ENCODE data around the gene CNOT1.

CNOT1 gene

DNA sequence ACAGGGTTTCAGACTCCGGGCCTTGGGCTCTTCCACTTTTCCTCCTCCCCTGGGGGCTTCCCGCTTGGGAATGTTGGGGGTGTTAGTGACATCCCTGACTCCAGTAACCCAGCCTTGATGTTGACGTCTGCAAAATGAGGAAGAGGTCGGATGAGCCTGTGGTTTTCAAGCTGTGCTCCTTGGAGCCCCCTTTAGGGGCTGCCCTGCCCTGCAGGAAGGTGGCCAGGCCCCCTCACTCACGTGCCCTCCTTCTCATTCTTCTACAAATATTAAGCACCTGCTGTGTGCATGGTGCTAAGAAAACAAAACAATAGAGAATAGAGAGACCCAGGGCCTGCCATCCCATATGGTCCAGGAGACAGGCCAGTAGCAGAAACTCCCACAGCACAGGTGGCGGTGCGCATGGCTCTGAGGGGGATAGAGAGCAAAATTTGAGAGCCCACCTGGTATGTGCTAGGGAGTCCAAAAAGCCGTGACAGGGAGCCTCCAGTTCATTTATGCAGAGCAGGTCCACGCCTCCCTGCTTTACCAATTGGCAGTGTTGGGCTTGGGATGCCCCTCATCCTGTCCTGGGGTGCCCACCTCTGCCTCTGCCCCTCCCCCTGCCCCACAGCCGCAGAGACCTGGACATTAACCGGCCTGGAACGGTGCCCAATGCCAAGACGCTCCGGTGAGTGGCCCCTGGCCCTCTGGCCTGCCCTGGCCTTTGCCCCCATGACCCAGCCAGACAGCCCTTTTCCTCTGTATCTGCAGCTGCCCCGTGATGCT is 122.2 kb downstream of the CNOT1 start:
- no peak overlapping the region for H2BK15ac ChIP-seq (ENCODE audit: low read length)
- H3K36me3 ChIP-seq (replicated peaks in 1 of 2; ENCODE audit: control insufficient read depth in 2 of 2, insufficient read depth in 2 of 2, low read length in 2 of 2), result peaks cover 10 to 42% of the 10 kb centered on the region in 2 donors
- no peak overlapping the region for H3K4me2 ChIP-seq (ENCODE audit: insufficient read depth, low read length, poor library complexity, severe bottlenecking)
- no peak overlapping the region for H2BK120ac ChIP-seq (ENCODE audit: low read depth, low read length)
- no peak overlapping the region for H2AK5ac ChIP-seq (ENCODE audit: low read depth, low read length)
- no peak overlapping the region for H4K91ac ChIP-seq (ENCODE audit: low read depth, low read length, poor library complexity)
- WGBS, 2 donors (ENCODE audit: extremely low coverage in 2 of 2, insufficient read length in 2 of 2, insufficient replicate concordance in 1 of 2), result no CpG with 5 or more reads among the region's 15 CpGs
- no peaks in the 10 kb centered on the region for H3K4me1 ChIP-seq (ENCODE audit: control insufficient read depth in 2 of 2, insufficient read depth in 1 of 2, low read depth in 1 of 2, low read length in 2 of 2)
- H3K27ac ChIP-seq (replicated peaks; ENCODE audit: low read length), result no peak overlapping the region
- no peaks in the 10 kb centered on the region for H3K9me3 ChIP-seq (replicated peaks in 1 of 2; ENCODE audit: control insufficient read depth in 2 of 2, insufficient read depth in 1 of 2, low read depth in 1 of 2, low read length in 2 of 2)
- H3K4ac ChIP-seq (ENCODE audit: low read length), result no peak overlapping the region
- no peak overlapping the region for H3K14ac ChIP-seq (ENCODE audit: low read length)
- H3K23ac ChIP-seq (ENCODE audit: low read depth, low read length, poor library complexity), result peak overlapping the region; percentile 65
- DNase-seq (ENCODE audit: low spot score), result no peak
- H3K27me3 ChIP-seq (ENCODE audit: control insufficient read depth in 3 of 3, insufficient read depth in 3 of 3, low read depth in 1 of 3, low read length in 3 of 3), result no peaks in the 10 kb centered on the region
- H3K18ac ChIP-seq (ENCODE audit: low read length), result no peak overlapping the region
- peaks cover 3% of the 10 kb centered on the region for H3K79me1 ChIP-seq (ENCODE audit: low read depth, low read length)
- no peak overlapping the region for H2BK5ac ChIP-seq (ENCODE audit: low read length)
- H3K4me3 ChIP-seq (ENCODE audit: low read length in 2 of 2), result no peak overlapping the region
- H2AFZ ChIP-seq (ENCODE audit: low read length), result no peak overlapping the region
- no peak overlapping the region for H4K8ac ChIP-seq (ENCODE audit: low read depth, low read length)
- no peak overlapping the region for H2BK12ac ChIP-seq (ENCODE audit: low read length)
- H3K9ac ChIP-seq (ENCODE audit: low read depth, low read length, poor library complexity), result peak overlapping the region; percentile 21

GRCh38 chr16:58506241-58507194 is 123.1 kb downstream of the CNOT1 start:
- Histone ChIP-seq H3K36me3 (replicated peaks in 1 of 2; ENCODE audit: control insufficient read depth in 2 of 2, insufficient read depth in 2 of 2, low read length in 2 of 2) (peaks cover 10 to 34% of the 10 kb centered on the region in 2 donors), H2BK120ac (ENCODE audit: low read depth, low read length) (no peak overlapping the region)
- no CpG with 5 or more reads among the region's 20 CpGs for WGBS, 2 donors (ENCODE audit: extremely low coverage in 2 of 2, insufficient read length in 2 of 2, insufficient replicate concordance in 1 of 2)

GRCh38 chr16:58503863-58504688 is 125.5 kb downstream of the CNOT1 start:
- H3K18ac ChIP-seq (ENCODE audit: low read length), result peak overlapping the region; percentile 24
- H3K4me1 ChIP-seq (ENCODE audit: control insufficient read depth in 2 of 2, insufficient read depth in 1 of 2, low read depth in 1 of 2, low read length in 2 of 2), result peaks cover 14 to 23% of the 10 kb centered on the region in 2 donors
- H3K79me1 ChIP-seq (ENCODE audit: low read depth, low read length), result peaks cover 7% of the 10 kb centered on the region
- H2BK120ac ChIP-seq (ENCODE audit: low read depth, low read length), result no peak overlapping the region
- no peak overlapping the region for H3K4ac ChIP-seq (ENCODE audit: low read length)
- peak overlapping the region; percentile 16 for H2AK5ac ChIP-seq (ENCODE audit: low read depth, low read length)
- no peaks in the 10 kb centered on the region for H3K9me3 ChIP-seq (replicated peaks in 1 of 2; ENCODE audit: control insufficient read depth in 2 of 2, insufficient read depth in 1 of 2, low read depth in 1 of 2, low read length in 2 of 2)
- no peak overlapping the region for H2BK5ac ChIP-seq (ENCODE audit: low read length)
- H3K4me3 ChIP-seq (ENCODE audit: low read length in 2 of 2), result peak overlapping the region in 1 of 2 donors; percentile 40
- no peak overlapping the region for H2BK15ac ChIP-seq (ENCODE audit: low read length)
- H3K4me2 ChIP-seq (ENCODE audit: insufficient read depth, low read length, poor library complexity, severe bottlenecking), result no peak overlapping the region
- no peak overlapping the region for H3K9ac ChIP-seq (ENCODE audit: low read depth, low read length, poor library complexity)
- peak overlapping the region; percentile 59 for H3K23ac ChIP-seq (ENCODE audit: low read depth, low read length, poor library complexity)
- peaks cover 0 to 2% (median 0%) of the 10 kb centered on the region in 3 experiments for H3K27me3 ChIP-seq (ENCODE audit: control insufficient read depth in 3 of 3, insufficient read depth in 3 of 3, low read depth in 1 of 3, low read length in 3 of 3)
- no CpG with 5 or more reads among the region's 21 CpGs for WGBS, 2 donors (ENCODE audit: extremely low coverage in 2 of 2, insufficient read length in 2 of 2, insufficient replicate concordance in 1 of 2)
- H3K36me3 ChIP-seq (replicated peaks in 1 of 2; ENCODE audit: control insufficient read depth in 2 of 2, insufficient read depth in 2 of 2, low read length in 2 of 2), result peaks cover 8 to 16% of the 10 kb centered on the region in 2 donors
- no peak overlapping the region for H4K91ac ChIP-seq (ENCODE audit: low read depth, low read length, poor library complexity)
- DNase-seq (ENCODE audit: low spot score), result no peak
- no peak overlapping the region for H2BK12ac ChIP-seq (ENCODE audit: low read length)
- H2AFZ ChIP-seq (ENCODE audit: low read length), result no peak overlapping the region
- no peak overlapping the region for H4K8ac ChIP-seq (ENCODE audit: low read depth, low read length)
- H3K14ac ChIP-seq (ENCODE audit: low read length), result no peak overlapping the region
- no peak overlapping the region for H3K27ac ChIP-seq (replicated peaks; ENCODE audit: low read length)

More at GRCh38 chr16:58506241-58507194, 123.1 kb downstream of the CNOT1 start:
- Histone ChIP-seq H3K27ac (replicated peaks; ENCODE audit: low read length) (no peak overlapping the region), H3K79me1 (ENCODE audit: low read depth, low read length) (peaks cover 3% of the 10 kb centered on the region), H3K9me3 (replicated peaks in 1 of 2; ENCODE audit: control insufficient read depth in 2 of 2, insufficient read depth in 1 of 2, low read depth in 1 of 2, low read length in 2 of 2) (no peaks in the 10 kb centered on the region), H3K27me3 (ENCODE audit: control insufficient read depth in 3 of 3, insufficient read depth in 3 of 3, low read depth in 1 of 3, low read length in 3 of 3) (no peaks in the 10 kb centered on the region), H3K4ac (ENCODE audit: low read length) (no peak overlapping the region), H2BK15ac (ENCODE audit: low read length) (no peak overlapping the region), H2BK12ac (ENCODE audit: low read length) (peak overlapping the region; percentile 89), H3K4me3 (ENCODE audit: low read length in 2 of 2) (no peak overlapping the region), H2AK5ac (ENCODE audit: low read depth, low read length) (no peak overlapping the region), H2BK5ac (ENCODE audit: low read length) (no peak overlapping the region), H2AFZ (ENCODE audit: low read length) (no peak overlapping the region), H3K4me2 (ENCODE audit: insufficient read depth, low read length, poor library complexity, severe bottlenecking) (no peak overlapping the region), H3K4me1 (ENCODE audit: control insufficient read depth in 2 of 2, insufficient read depth in 1 of 2, low read depth in 1 of 2, low read length in 2 of 2) (peaks cover 2 to 3% of the 10 kb centered on the region in 2 donors), H3K9ac (ENCODE audit: low read depth, low read length, poor library complexity) (no peak overlapping the region), H4K8ac (ENCODE audit: low read depth, low read length) (no peak overlapping the region), H3K14ac (ENCODE audit: low read length) (no peak overlapping the region), H3K18ac (ENCODE audit: low read length) (peak overlapping the region; percentile 33), H3K23ac (ENCODE audit: low read depth, low read length, poor library complexity) (no peak overlapping the region), H4K91ac (ENCODE audit: low read depth, low read length, poor library complexity) (no peak overlapping the region)
- DNase-seq (ENCODE audit: low spot score), result no peak
